Measurements from ENCODE around the gene FAF2. TPM values are rescaled to one million over a fixed set of nuclear protein-coding genes. Genes with fewer than 3 reads are reported as not detected.

Gene FAF2
- total RNA-seq, 2 experiments from 2014 or later: 27.5 to 30.1 TPM

- peak; percentile 73 for ATAC-seq (ENCODE audit: poor library complexity)
- Histone ChIP-seq H3K27ac (ENCODE audit: low read depth in 1 of 2, low read length in 2 of 2) (peak overlapping the region; percentile 99), H3K9me3 (ENCODE audit: control insufficient read depth in 1 of 2, insufficient read depth in 1 of 2, low read length in 2 of 2) (peaks cover 0 to 3% of the 10 kb centered on the region in 2 experiments), H3K36me3 (ENCODE audit: insufficient read depth, low read length) (peaks cover 7% of the 10 kb centered on the region), H3K4me1 (ENCODE audit: insufficient read depth, low read length) (peaks cover 79% of the 10 kb centered on the region), H3K4me3 (ENCODE audit: low read length) (peak overlapping the region; percentile 98), H3K27me3 (ENCODE audit: control insufficient read depth in 1 of 2, insufficient read depth in 2 of 2, low read length in 2 of 2) (no peaks in the 10 kb centered on the region)
- POLR2A ChIA-PET: interaction anchor here (0.6 to 10.1 kb wide), 28 partner anchors 7 to 1059 kb away, joined by 3 to 185 read pairs (median 4); partner anchors contain the start of genes CDHR2, CLTB, FAF2 and HIGD2A
- Mint-ChIP-seq H3K27ac (peak overlapping the region; percentile 100), H3K4me3 (peak overlapping the region; percentile 99), H3K27me3 (no peaks in the 10 kb centered on the region), H3K4me1 (ENCODE audit: low read depth) (peaks cover 83% of the 10 kb centered on the region), H3K36me3 (ENCODE audit: low read depth) (peaks cover 58% of the 10 kb centered on the region), H3K9me3 (no peaks in the 10 kb centered on the region)
- peak; percentile 92 to 100 (median 96) for DNase-seq
- intact Hi-C loops (cut with DNase I, micrococcal nuclease): loop anchor here (1.0 to 10.0 kb wide), 7 partner anchors 35 to 1055 kb away; partner anchors contain the start of genes CLTB (in 1 of the 2), FAF2 (in 1 of the 2), HIGD2A (in 1 of the 2) and NOP16 (in 1 of the 2)
- CTCF ChIA-PET: interaction anchor here (1.1 to 7.1 kb wide), 6 partner anchors 12 to 123 kb away, joined by 3 to 42 read pairs (median 4); partner anchors contain the start of genes CDHR2, CLTB and FAF2
- no peak for TF ChIP-seq CTCF (IDR thresholded peaks at IDR 0.05)
Observed at GRCh38 chr5:176537554-176538229, 89.5 kb downstream of the FAF2 start.

- POLR2A ChIA-PET: interaction anchor here (0.6 to 10.1 kb wide), 20 partner anchors 6 to 908 kb away, joined by 3 to 185 read pairs (median 6); partner anchors contain the start of genes CDHR2, CLTB, FAF2 and HIGD2A
- no peak for TF ChIP-seq CTCF (IDR thresholded peaks at IDR 0.05)
- no peaks in the 10 kb centered on the region for H3K9me3 Mint-ChIP-seq
- ATAC-seq (ENCODE audit: poor library complexity): no peak
- Histone ChIP-seq H3K36me3 (ENCODE audit: insufficient read depth, low read length) (no peaks in the 10 kb centered on the region), H3K27me3 (ENCODE audit: control insufficient read depth in 1 of 2, insufficient read depth in 2 of 2, low read length in 2 of 2) (no peaks in the 10 kb centered on the region), H3K4me3 (ENCODE audit: low read length) (peak overlapping the region; percentile 98), H3K4me1 (ENCODE audit: insufficient read depth, low read length) (peaks cover 73% of the 10 kb centered on the region), H3K9me3 (ENCODE audit: control insufficient read depth in 1 of 2, insufficient read depth in 1 of 2, low read length in 2 of 2) (peaks cover 0 to 3% of the 10 kb centered on the region in 2 experiments), H3K27ac (ENCODE audit: low read depth in 1 of 2, low read length in 2 of 2) (peak overlapping the region; percentile 46 to 99)
- peak overlapping the region; percentile 99 for H3K4me3 Mint-ChIP-seq
- H3K4me1 Mint-ChIP-seq (ENCODE audit: low read depth): peaks cover 77% of the 10 kb centered on the region
- no peak for DNase-seq
- peak overlapping the region; percentile 100 for H3K27ac Mint-ChIP-seq
- peaks cover 51% of the 10 kb centered on the region for H3K36me3 Mint-ChIP-seq (ENCODE audit: low read depth)
- intact Hi-C loops (cut with DNase I, micrococcal nuclease): loop anchor here (5.0 to 10.0 kb wide), 6 partner anchors 34 to 1054 kb away; partner anchors contain the start of genes CLTB (in 1 of the 2), HIGD2A (in 1 of the 2), NOP16 (in 1 of the 2) and NSD1 (in 1 of the 2)
- no peaks in the 10 kb centered on the region for H3K27me3 Mint-ChIP-seq
- CTCF ChIA-PET: interaction anchor here (1.1 to 7.1 kb wide), 6 partner anchors 8 to 122 kb away, joined by 3 to 42 read pairs (median 6); partner anchors contain the start of genes CDHR2, CLTB and FAF2
Observed at GRCh38 chr5:176538230-176538988, 90.2 kb downstream of the FAF2 start.

GRCh38 chr5:176538989-176539384 is 90.8 kb downstream of the FAF2 start:
- ChIA-PET CTCF (interaction anchor here (1.5 to 7.1 kb wide), 5 partner anchors 9 to 123 kb away, joined by 4 to 42 read pairs (median 8); partner anchors contain the start of genes CLTB and FAF2), POLR2A (interaction anchor here (1.2 to 9.9 kb wide), 7 partner anchors 9 to 178 kb away, joined by 3 to 126 read pairs (median 9); partner anchors contain the start of genes CLTB, FAF2 and KIAA1191)
- Histone ChIP-seq H3K4me3 (ENCODE audit: low read length) (no peak overlapping the region), H3K4me1 (ENCODE audit: insufficient read depth, low read length) (peaks cover 72% of the 10 kb centered on the region), H3K27me3 (ENCODE audit: control insufficient read depth in 1 of 2, insufficient read depth in 2 of 2, low read length in 2 of 2) (no peaks in the 10 kb centered on the region), H3K27ac (ENCODE audit: low read depth in 1 of 2, low read length in 2 of 2) (peak overlapping the region; percentile 10 to 99), H3K36me3 (ENCODE audit: insufficient read depth, low read length) (no peaks in the 10 kb centered on the region), H3K9me3 (ENCODE audit: control insufficient read depth in 1 of 2, insufficient read depth in 1 of 2, low read length in 2 of 2) (peaks cover 0 to 3% of the 10 kb centered on the region in 2 experiments)
- ATAC-seq (ENCODE audit: poor library complexity) (no peak), DNase-seq (no peak)
- no peaks in the 10 kb centered on the region for H3K9me3 Mint-ChIP-seq
- H3K27me3 Mint-ChIP-seq: no peaks in the 10 kb centered on the region
- H3K36me3 Mint-ChIP-seq (ENCODE audit: low read depth): peaks cover 45% of the 10 kb centered on the region
- peak overlapping the region; percentile 100 for H3K27ac Mint-ChIP-seq
- TF ChIP-seq CTCF (IDR thresholded peaks at IDR 0.05): no peak
- intact Hi-C loops (cut with DNase I, micrococcal nuclease): loop anchor here (5.0 to 10.0 kb wide), 6 partner anchors 33 to 1053 kb away; partner anchors contain the start of genes CLTB (in 1 of the 2), HIGD2A (in 1 of the 2), NOP16 (in 1 of the 2) and NSD1 (in 1 of the 2)
- H3K4me3 Mint-ChIP-seq: peak overlapping the region; percentile 72
- H3K4me1 Mint-ChIP-seq (ENCODE audit: low read depth): peaks cover 75% of the 10 kb centered on the region
